H9 (cell line): Measurements from ENCODE around the gene LDB2. TPM values are rescaled to one million over a fixed set of nuclear protein-coding genes. Genes with fewer than 3 reads are reported as not detected.

Experiments used
- DNase-seq: peaks from one replicate; pipeline ENCODE4 v3.0.0-alpha.2; 2017
- H2AFZ ChIP-seq: one replicate; pipeline ENCODE4 v1.6.1; 2013; ENCODE audit warnings: mild to moderate bottlenecking, low read length, control low read depth, moderate library complexity
- H2AK5ac ChIP-seq: 2 replicates; pipeline ENCODE4 v1.6.1; 2013; ENCODE audit warnings: low read length, control low read depth, mixed read lengths; ENCODE audit not compliant: insufficient read length
- H2BK120ac ChIP-seq: one replicate; pipeline ENCODE4 v1.6.1; 2013; ENCODE audit warnings: low read depth, mild to moderate bottlenecking, low read length, control low read depth, inconsistent platforms; ENCODE audit not compliant: poor library complexity, severe bottlenecking
- H2BK12ac ChIP-seq: 2 replicates; pipeline ENCODE4 v1.6.1; 2013; ENCODE audit warnings: low read length, control low read depth, mixed read lengths, low read depth; ENCODE audit not compliant: insufficient read length
- H2BK15ac ChIP-seq: 2 replicates; pipeline ENCODE4 v1.6.1; 2013; ENCODE audit warnings: low read depth, low read length, control low read depth
- H2BK20ac ChIP-seq: one replicate; pipeline ENCODE4 v1.6.1; 2013; ENCODE audit warnings: low read depth, mild to moderate bottlenecking, low read length, control low read depth, inconsistent platforms; ENCODE audit not compliant: poor library complexity, severe bottlenecking
- H2BK5ac ChIP-seq: 2 replicates; pipeline ENCODE4 v1.6.1; 2013; ENCODE audit warnings: low read length, control low read depth, mixed read lengths; ENCODE audit not compliant: insufficient read length
- H3K14ac ChIP-seq: 2 replicates; pipeline ENCODE4 v1.6.1; 2013; ENCODE audit warnings: low read length, control low read depth; ENCODE audit not compliant: insufficient read depth
- H3K18ac ChIP-seq: 2 replicates; pipeline ENCODE4 v1.6.1; 2013; ENCODE audit warnings: low read depth, mild to moderate bottlenecking, mixed read lengths, low read length, control low read depth; ENCODE audit not compliant: insufficient read length
- H3K23ac ChIP-seq: 2 replicates; pipeline ENCODE4 v1.6.1; 2013; ENCODE audit warnings: low read length, control low read depth, mixed read lengths, low read depth; ENCODE audit not compliant: insufficient read length
- H3K23me2 ChIP-seq: 2 replicates; pipeline ENCODE4 v1.6.1; 2013; ENCODE audit warnings: low read depth, mild to moderate bottlenecking, mixed read lengths, low read length, control low read depth; ENCODE audit not compliant: insufficient read length, poor library complexity, severe bottlenecking
- H3K27ac ChIP-seq: 2 replicates; pipeline ENCODE4 v1.5.1; 2013; ENCODE audit warnings: low read length, control low read depth, mixed read lengths, low read depth; ENCODE audit not compliant: insufficient read length
- H3K27me3 ChIP-seq: 2 replicates; pipeline ENCODE4 v1.6.1; 2013; ENCODE audit warnings: low read length, control low read depth, inconsistent platforms; ENCODE audit not compliant: insufficient read depth
- H3K4ac ChIP-seq: 2 replicates; pipeline ENCODE4 v1.6.1; 2013; ENCODE audit warnings: low read depth, mild to moderate bottlenecking, control low read depth, inconsistent platforms, low read length, moderate library complexity
- H3K4me1 ChIP-seq: 2 replicates; pipeline ENCODE4 v1.6.1; 2013; ENCODE audit warnings: low read length, control low read depth, inconsistent platforms; ENCODE audit not compliant: insufficient read depth
- H3K4me2 ChIP-seq: 2 replicates; pipeline ENCODE4 v1.6.1; 2013; ENCODE audit warnings: low read length, control low read depth, mixed read lengths; ENCODE audit not compliant: insufficient read length, insufficient read depth
- H3K56ac ChIP-seq: 2 replicates; pipeline ENCODE4 v1.6.1; 2013; ENCODE audit warnings: low read depth, mild to moderate bottlenecking, mixed read lengths, low read length, control low read depth; ENCODE audit not compliant: insufficient read length
- H3K79me1 ChIP-seq: 2 replicates; pipeline ENCODE4 v1.6.1; 2013; ENCODE audit warnings: low read depth, mild to moderate bottlenecking, moderate library complexity, low read length, control low read depth, inconsistent platforms; ENCODE audit not compliant: insufficient read depth, poor library complexity, severe bottlenecking
- H3K79me2 ChIP-seq: 2 replicates; pipeline ENCODE4 v1.6.1; 2013; ENCODE audit warnings: low read length, control low read depth, inconsistent platforms; ENCODE audit not compliant: insufficient read depth
- H3K9ac ChIP-seq: 2 replicates; pipeline ENCODE4 v1.6.1; 2013; ENCODE audit warnings: low read length, control low read depth, mixed read lengths; ENCODE audit not compliant: insufficient read length; ENCODE audit errors: extremely low read depth
- H3K9me3 ChIP-seq: one replicate; pipeline ENCODE4 v1.6.1; 2013; ENCODE audit warnings: low read depth, low read length, inconsistent platforms; ENCODE audit not compliant: control insufficient read depth
- H3T11ph ChIP-seq: one replicate; pipeline ENCODE4 v1.6.1; 2013; ENCODE audit warnings: mild to moderate bottlenecking, low read length, control low read depth, inconsistent platforms
- H4K20me1 ChIP-seq: one replicate; pipeline ENCODE4 v1.6.1; 2013; ENCODE audit not compliant: control insufficient read depth, insufficient read length, insufficient read depth
- H4K5ac ChIP-seq: 2 replicates; pipeline ENCODE4 v1.6.1; 2013; ENCODE audit warnings: low read depth, mild to moderate bottlenecking, mixed read lengths, low read length, control low read depth; ENCODE audit not compliant: insufficient read length
- H4K8ac ChIP-seq: replicated peaks from 2 replicates; pipeline ENCODE4 v1.6.1; 2013; ENCODE audit warnings: low read length, control low read depth, mixed read lengths, low read depth; ENCODE audit not compliant: insufficient read length
- H4K91ac ChIP-seq: 2 replicates; pipeline ENCODE4 v1.6.1; 2013; ENCODE audit warnings: low read depth, mild to moderate bottlenecking, moderate library complexity, mixed read lengths, low read length, control low read depth; ENCODE audit not compliant: insufficient read length
- H3K27ac Mint-ChIP-seq, 3 experiments: 2 replicates in 2 of 3; 3 replicates in 1 of 3; pipeline ENCODE4 v1.8.0; 2020 to 2021; ENCODE audit warnings: mixed read lengths in 3 of 3, mild to moderate bottlenecking in 1 of 3, moderate library complexity in 1 of 3
- H3K27me3 Mint-ChIP-seq: 2 replicates; pipeline ENCODE4 v1.8.0; 2021; ENCODE audit warnings: low read depth, mild to moderate bottlenecking, moderate library complexity, mixed read lengths
- H3K36me3 Mint-ChIP-seq, 3 experiments: 2 replicates in 2 of 3; 3 replicates in 1 of 3; pipeline ENCODE4 v1.8.0; 2020 to 2021; ENCODE audit warnings: low read depth in 3 of 3, mixed read lengths in 3 of 3; ENCODE audit not compliant: insufficient read depth in 1 of 3
- H3K4me1 Mint-ChIP-seq, 2 experiments: 2 replicates each; pipeline ENCODE4 v1.8.0; 2020; ENCODE audit warnings: mixed read lengths in 2 of 2
- H3K4me3 Mint-ChIP-seq, 2 experiments: 2 replicates in 1 of 2; 3 replicates in 1 of 2; pipeline ENCODE4 v1.8.0; 2020 to 2021; ENCODE audit warnings: mild to moderate bottlenecking in 2 of 2, mixed read lengths in 2 of 2, moderate library complexity in 1 of 2
- H3K9me3 Mint-ChIP-seq, 2 experiments: 2 replicates in 1 of 2; 3 replicates in 1 of 2; pipeline ENCODE4 v1.8.0; 2020; ENCODE audit warnings: mild to moderate bottlenecking in 2 of 2, mixed read lengths in 2 of 2, moderate library complexity in 1 of 2
- CTCF ChIP-seq: fragments of 200-600 bp; sonication (generic); conservative IDR thresholded peaks from 3 replicates; pipeline ENCODE4 v1.8.0; 2021; ENCODE audit warnings: antibody characterized with exemption, mild to moderate bottlenecking
- WGBS: extraction: QIAGEN DNeasy Blood & Tissue Kit; methylation state at CpG from one replicate; pipeline ENCODE4 v1.1.7; 2013; ENCODE audit warnings: missing lambda C conversion rate, low lambda C conversion rate, mixed read lengths; ENCODE audit not compliant: insufficient read length; ENCODE audit errors: extremely low coverage; 5-methylcytosine and 5-hydroxymethylcytosine counted together
- total RNA-seq: library from RNA; stranded (reverse); gene quantifications from 2 replicates; pipeline ENCODE4 v1.2.1, GENCODE V29; 2021

LDB2 gene
- total RNA-seq, 1 experiment from 2014 or later, result 22.5 TPM

GRCh38 chr4:16733509-16733908 lies 164.9 kb downstream of the LDB2 start:
- Histone ChIP-seq H3K23ac (no peak overlapping the region), H4K20me1 (no peaks in the 10 kb centered on the region), H2BK120ac (no peak overlapping the region), H3T11ph (no peak overlapping the region), H3K23me2 (no peaks in the 10 kb centered on the region), H3K27me3 (no peaks in the 10 kb centered on the region), H3K27ac (no peak overlapping the region), H3K4me2 (no peak overlapping the region), H4K5ac (no peak overlapping the region), H2BK20ac (no peak overlapping the region), H3K14ac (no peak overlapping the region), H4K91ac (no peak overlapping the region), H3K18ac (no peak overlapping the region), H3K56ac (no peak overlapping the region), H3K9ac (no peak overlapping the region), H2AK5ac (no peak overlapping the region), H4K8ac (no peak overlapping the region), H3K4me1 (peaks cover 6% of the 10 kb centered on the region), H2BK5ac (no peak overlapping the region), H3K4ac (no peak overlapping the region), H2BK12ac (no peak overlapping the region), H3K79me1 (no peaks in the 10 kb centered on the region), H3K79me2 (0 out of 2 replicates have a peak, but pooled peaks cover 2% of the 10 kb centered on the region), H3K9me3 (no peaks in the 10 kb centered on the region), H2BK15ac (no peak overlapping the region), H2AFZ (no peak overlapping the region)
- H3K4me3 Mint-ChIP-seq, result no peak overlapping the region
- peaks cover 40 to 46% of the 10 kb centered on the region in 2 experiments for H3K4me1 Mint-ChIP-seq
- H3K9me3 Mint-ChIP-seq, result peaks cover 0 to 2% of the 10 kb centered on the region in 2 experiments; a peak in 1 of 5 replicates
- no peak overlapping the region; a peak in 1 of 7 replicates for H3K27ac Mint-ChIP-seq
- no peaks in the 10 kb centered on the region for H3K27me3 Mint-ChIP-seq
- no peak for DNase-seq
- peaks cover 5 to 12% (median 5%) of the 10 kb centered on the region in 3 experiments; a peak in 6 of 7 replicates for H3K36me3 Mint-ChIP-seq
- no peak for TF ChIP-seq CTCF
- no CpG with 5 or more reads among the region's 4 CpGs for WGBS
